ENCODE results near the gene VTN. TPM values are rescaled to one million over a fixed set of nuclear protein-coding genes. Genes with fewer than 3 reads are reported as not detected.

The VTN gene
- total RNA-seq (under 1 TPM; 0.16 to 0.17 TPM), total RNA-seq (0 to 0.41 (median 0.08) reads per million in 172 experiments)
- polyA plus RNA-seq (2013, experiment 1 of 2), result 0.28 TPM
- polyA plus RNA-seq (2013, experiment 2 of 2), result 0.23 TPM

GRCh38 chr17:28370035-28370743 lies at the start of gene VTN:
Gene VTN, minus strand, starts transcription at chr17:28370307. Its CDS starts 104 bp downstream, at chr17:28370203.
- Mint-ChIP-seq H3K9me3 (no peaks in the 10 kb centered on the region), H3K27ac (peak within 1 kb of the TSS; percentile 75), H3K36me3 (ENCODE audit: low read depth) (peaks cover 8% of the 10 kb centered on the region), H3K4me3 (peak within 1 kb of the TSS; percentile 98), H3K27me3 (no peaks in the 10 kb centered on the region), H3K4me1 (ENCODE audit: low read depth) (peaks cover 26% of the 10 kb centered on the region)
- intact Hi-C loops (cut with DNase I, micrococcal nuclease), result no loop called here
- ChIA-PET CTCF (no interaction called here), POLR2A (interaction anchor here (1.7 to 6.1 kb wide), 5 partner anchors 13 to 52 kb away, joined by 6 to 34 read pairs (median 14); partner anchors contain the start of genes IFT20, POLDIP2, TMEM97 and TNFAIP1)
- no peak for TF ChIP-seq CTCF (IDR thresholded peaks at IDR 0.05)
- no peaks in the 10 kb centered on the region for H3K9me3 ChIP-seq (ENCODE audit: control insufficient read depth in 1 of 2, insufficient read depth in 1 of 2, low read length in 2 of 2)
- H3K4me1 ChIP-seq (ENCODE audit: insufficient read depth, low read length), result peaks cover 22% of the 10 kb centered on the region
- peak within 1 kb of the TSS; percentile 59 to 80 for H3K27ac ChIP-seq (ENCODE audit: low read depth in 1 of 2, low read length in 2 of 2)
- no peaks in the 10 kb centered on the region for H3K27me3 ChIP-seq (ENCODE audit: control insufficient read depth in 1 of 2, insufficient read depth in 2 of 2, low read length in 2 of 2)
- DNase-seq, result no peak
- no peak for ATAC-seq (ENCODE audit: poor library complexity)
- peak within 1 kb of the TSS; percentile 83 for H3K4me3 ChIP-seq (ENCODE audit: low read length)
- no peaks in the 10 kb centered on the region for H3K36me3 ChIP-seq (ENCODE audit: insufficient read depth, low read length)

- peak; percentile 76 for TF ChIP-seq CTCF (IDR thresholded peaks at IDR 0.05)
- no peaks in the 10 kb centered on the region for H3K36me3 ChIP-seq (ENCODE audit: insufficient read depth, low read length)
- POLR2A ChIA-PET, result interaction anchor here (1.1 kb wide), 2 partner anchors 12 to 60 kb away, joined by 4 to 5 read pairs; partner anchors contain the start of gene POLDIP2
- H3K27ac ChIP-seq (ENCODE audit: low read depth in 1 of 2, low read length in 2 of 2), result no peak overlapping the region
- no peaks in the 10 kb centered on the region for H3K9me3 Mint-ChIP-seq
- no peaks in the 10 kb centered on the region for H3K27me3 ChIP-seq (ENCODE audit: control insufficient read depth in 1 of 2, insufficient read depth in 2 of 2, low read length in 2 of 2)
- H3K4me1 Mint-ChIP-seq (ENCODE audit: low read depth), result peaks cover 7% of the 10 kb centered on the region
- DNase-seq, result peak; percentile 31 to 75 (median 42)
- peaks cover 32% of the 10 kb centered on the region for H3K27me3 Mint-ChIP-seq
- no peaks in the 10 kb centered on the region for H3K9me3 ChIP-seq (ENCODE audit: control insufficient read depth in 1 of 2, insufficient read depth in 1 of 2, low read length in 2 of 2)
- no peaks in the 10 kb centered on the region for H3K36me3 Mint-ChIP-seq (ENCODE audit: low read depth)
- H3K27ac Mint-ChIP-seq, result no peak overlapping the region
- intact Hi-C loops (cut with DNase I, micrococcal nuclease), result loop anchor here (2.0 to 5.0 kb wide), 2 partner anchors 184 to 185 kb away; no protein-coding TSS in a partner anchor
- peaks cover 7% of the 10 kb centered on the region for H3K4me1 ChIP-seq (ENCODE audit: insufficient read depth, low read length)
- peak; percentile 79 for ATAC-seq (ENCODE audit: poor library complexity)
- no peak overlapping the region for H3K4me3 Mint-ChIP-seq
- CTCF ChIA-PET, result interaction anchor here (0.5 to 1.5 kb wide), 12 partner anchors 11 to 183 kb away, joined by 3 to 14 read pairs (median 4); partner anchors contain the start of genes IFT20, POLDIP2, SARM1 and SLC46A1
- H3K4me3 ChIP-seq (ENCODE audit: low read length), result no peak overlapping the region
These were observed 46.7 kb upstream of the VTN start for GRCh38 chr17:28416703-28417311.

GRCh38 chr17:28415886-28416285 lies 45.8 kb upstream of the VTN start:
- ChIA-PET POLR2A (no interaction called here), CTCF (interaction anchor here (0.9 to 1.2 kb wide), 4 partner anchors 10 to 182 kb away, joined by 4 to 14 read pairs (median 6); partner anchors contain the start of genes POLDIP2 and SLC46A1)
- Histone ChIP-seq H3K27ac (ENCODE audit: low read depth in 1 of 2, low read length in 2 of 2) (no peak overlapping the region), H3K36me3 (ENCODE audit: insufficient read depth, low read length) (no peaks in the 10 kb centered on the region), H3K27me3 (ENCODE audit: control insufficient read depth in 1 of 2, insufficient read depth in 2 of 2, low read length in 2 of 2) (no peaks in the 10 kb centered on the region), H3K9me3 (ENCODE audit: control insufficient read depth in 1 of 2, insufficient read depth in 1 of 2, low read length in 2 of 2) (no peaks in the 10 kb centered on the region), H3K4me3 (ENCODE audit: low read length) (no peak overlapping the region), H3K4me1 (ENCODE audit: insufficient read depth, low read length) (peaks cover 7% of the 10 kb centered on the region)
- DNase-seq, result no peak
- TF ChIP-seq CTCF (IDR thresholded peaks at IDR 0.05), result no peak
- Mint-ChIP-seq H3K9me3 (no peaks in the 10 kb centered on the region), H3K4me1 (ENCODE audit: low read depth) (peaks cover 7% of the 10 kb centered on the region), H3K36me3 (ENCODE audit: low read depth) (no peaks in the 10 kb centered on the region), H3K27ac (no peak overlapping the region), H3K4me3 (no peak overlapping the region), H3K27me3 (peaks cover 37% of the 10 kb centered on the region)
- ATAC-seq (ENCODE audit: poor library complexity), result no peak
- intact Hi-C loops (cut with DNase I, micrococcal nuclease), result loop anchor here (2.0 to 5.0 kb wide), 2 partner anchors 183 to 184 kb away; no protein-coding TSS in a partner anchor

Data from CD4-positive, alpha-beta T cell (primary cell).